GM06990 (cell line): ENCODE measurements around the gene HSP90AA1.

ENCODE experiments used
- DNase-seq: peaks from one replicate; pipeline ENCODE4 v3.0.0-alpha.2; 2011; ENCODE audit not compliant: insufficient read length; ENCODE audit errors: extremely low read depth
- H3K27me3 ChIP-seq: replicated peaks from 2 replicates; pipeline ENCODE4 v1.6.0; 2011; ENCODE audit warnings: low read length; ENCODE audit not compliant: control insufficient read depth, insufficient read depth
- H3K36me3 ChIP-seq: 2 replicates; pipeline ENCODE4 v1.5.1; 2011; ENCODE audit warnings: low read length; ENCODE audit not compliant: control insufficient read depth, insufficient read depth
- H3K4me3 ChIP-seq: replicated peaks from 2 replicates; pipeline ENCODE4 v1.5.1; 2011; ENCODE audit warnings: low read depth, mild to moderate bottlenecking, control low read depth, low read length
- CTCF ChIP-seq: IDR thresholded peaks from 2 replicates; pipeline ENCODE4 v1.5.1; 2011; ENCODE audit warnings: low read length, control low read depth, mild to moderate bottlenecking, inconsistent platforms; ENCODE audit not compliant: insufficient read depth, poor library complexity, severe bottlenecking

Gene HSP90AA1

GRCh38 chr14:102124419-102124818 is 37.6 kb upstream of the HSP90AA1 start:
- DNase-seq = no peak
- H3K4me3 ChIP-seq = no peak overlapping the region
- H3K27me3 ChIP-seq = no peaks in the 10 kb centered on the region
- no peak for TF ChIP-seq CTCF
- no peaks in the 10 kb centered on the region for H3K36me3 ChIP-seq

- Histone ChIP-seq H3K4me3 (no peak overlapping the region), H3K27me3 (no peaks in the 10 kb centered on the region), H3K36me3 (no peaks in the 10 kb centered on the region)
- TF ChIP-seq CTCF = no peak
- no peak for DNase-seq
Observed at GRCh38 chr14:102121567-102121966, 34.7 kb upstream of the HSP90AA1 start.

GRCh38 chr14:102120888-102121287 is 34.0 kb upstream of the HSP90AA1 start:
- TF ChIP-seq CTCF = no peak

GRCh38 chr14:102117852-102118251 is 31.0 kb upstream of the HSP90AA1 start:
- DNase-seq = no peak
- Histone ChIP-seq H3K36me3 (no peaks in the 10 kb centered on the region), H3K27me3 (no peaks in the 10 kb centered on the region), H3K4me3 (no peak overlapping the region)
- TF ChIP-seq CTCF = no peak

More at GRCh38 chr14:102120888-102121287, 34.0 kb upstream of the HSP90AA1 start:
- H3K36me3 ChIP-seq = no peaks in the 10 kb centered on the region
- no peak overlapping the region for H3K4me3 ChIP-seq
- H3K27me3 ChIP-seq = no peaks in the 10 kb centered on the region
- no peak for DNase-seq

GRCh38 chr14:102116361-102117180 is 29.7 kb upstream of the HSP90AA1 start:
- no peak for TF ChIP-seq CTCF
- no peak for DNase-seq
- H3K4me3 ChIP-seq = no peak overlapping the region
- no peaks in the 10 kb centered on the region for H3K27me3 ChIP-seq
- no peaks in the 10 kb centered on the region for H3K36me3 ChIP-seq
